ENCODE measurements around the gene DXO.

DNA sequence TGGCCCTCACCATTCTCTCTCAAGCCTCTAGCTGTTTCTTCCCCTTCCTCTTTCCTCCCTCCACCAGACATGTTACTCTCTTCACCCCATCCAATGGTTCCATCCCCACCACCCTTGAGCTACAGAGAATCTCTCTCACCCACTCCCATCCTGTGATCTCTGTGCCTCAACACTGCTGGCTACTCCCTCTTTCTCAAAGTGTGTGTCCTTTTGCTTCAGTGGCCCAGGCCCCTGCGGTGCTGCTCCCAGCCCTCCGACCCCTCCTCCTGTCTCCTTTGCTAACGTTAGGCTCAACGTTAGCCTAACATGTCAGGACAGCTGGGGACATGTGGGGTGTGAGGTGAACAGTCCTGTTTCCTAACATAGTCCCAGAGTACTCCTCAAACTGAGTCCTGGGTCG, 19.0 kb downstream of the DXO start:
- TF ChIP-seq, protein P1, sequence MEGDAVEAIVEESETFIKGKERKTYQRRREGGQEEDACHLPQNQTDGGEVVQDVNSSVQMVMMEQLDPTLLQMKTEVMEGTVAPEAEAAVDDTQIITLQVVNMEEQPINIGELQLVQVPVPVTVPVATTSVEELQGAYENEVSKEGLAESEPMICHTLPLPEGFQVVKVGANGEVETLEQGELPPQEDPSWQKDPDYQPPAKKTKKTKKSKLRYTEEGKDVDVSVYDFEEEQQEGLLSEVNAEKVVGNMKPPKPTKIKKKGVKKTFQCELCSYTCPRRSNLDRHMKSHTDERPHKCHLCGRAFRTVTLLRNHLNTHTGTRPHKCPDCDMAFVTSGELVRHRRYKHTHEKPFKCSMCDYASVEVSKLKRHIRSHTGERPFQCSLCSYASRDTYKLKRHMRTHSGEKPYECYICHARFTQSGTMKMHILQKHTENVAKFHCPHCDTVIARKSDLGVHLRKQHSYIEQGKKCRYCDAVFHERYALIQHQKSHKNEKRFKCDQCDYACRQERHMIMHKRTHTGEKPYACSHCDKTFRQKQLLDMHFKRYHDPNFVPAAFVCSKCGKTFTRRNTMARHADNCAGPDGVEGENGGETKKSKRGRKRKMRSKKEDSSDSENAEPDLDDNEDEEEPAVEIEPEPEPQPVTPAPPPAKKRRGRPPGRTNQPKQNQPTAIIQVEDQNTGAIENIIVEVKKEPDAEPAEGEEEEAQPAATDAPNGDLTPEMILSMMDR (IDR thresholded peaks at IDR 0.05), result no peak
- TF ChIP-seq, protein P2, sequence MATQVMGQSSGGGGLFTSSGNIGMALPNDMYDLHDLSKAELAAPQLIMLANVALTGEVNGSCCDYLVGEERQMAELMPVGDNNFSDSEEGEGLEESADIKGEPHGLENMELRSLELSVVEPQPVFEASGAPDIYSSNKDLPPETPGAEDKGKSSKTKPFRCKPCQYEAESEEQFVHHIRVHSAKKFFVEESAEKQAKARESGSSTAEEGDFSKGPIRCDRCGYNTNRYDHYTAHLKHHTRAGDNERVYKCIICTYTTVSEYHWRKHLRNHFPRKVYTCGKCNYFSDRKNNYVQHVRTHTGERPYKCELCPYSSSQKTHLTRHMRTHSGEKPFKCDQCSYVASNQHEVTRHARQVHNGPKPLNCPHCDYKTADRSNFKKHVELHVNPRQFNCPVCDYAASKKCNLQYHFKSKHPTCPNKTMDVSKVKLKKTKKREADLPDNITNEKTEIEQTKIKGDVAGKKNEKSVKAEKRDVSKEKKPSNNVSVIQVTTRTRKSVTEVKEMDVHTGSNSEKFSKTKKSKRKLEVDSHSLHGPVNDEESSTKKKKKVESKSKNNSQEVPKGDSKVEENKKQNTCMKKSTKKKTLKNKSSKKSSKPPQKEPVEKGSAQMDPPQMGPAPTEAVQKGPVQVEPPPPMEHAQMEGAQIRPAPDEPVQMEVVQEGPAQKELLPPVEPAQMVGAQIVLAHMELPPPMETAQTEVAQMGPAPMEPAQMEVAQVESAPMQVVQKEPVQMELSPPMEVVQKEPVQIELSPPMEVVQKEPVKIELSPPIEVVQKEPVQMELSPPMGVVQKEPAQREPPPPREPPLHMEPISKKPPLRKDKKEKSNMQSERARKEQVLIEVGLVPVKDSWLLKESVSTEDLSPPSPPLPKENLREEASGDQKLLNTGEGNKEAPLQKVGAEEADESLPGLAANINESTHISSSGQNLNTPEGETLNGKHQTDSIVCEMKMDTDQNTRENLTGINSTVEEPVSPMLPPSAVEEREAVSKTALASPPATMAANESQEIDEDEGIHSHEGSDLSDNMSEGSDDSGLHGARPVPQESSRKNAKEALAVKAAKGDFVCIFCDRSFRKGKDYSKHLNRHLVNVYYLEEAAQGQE (IDR thresholded peaks at IDR 0.05; ENCODE audit: insufficient read depth in 1 of 2, low read depth in 2 of 2, low read length in 1 of 2), result no peak
- TF ChIP-seq SIN3A (IDR thresholded peaks at IDR 0.05; ENCODE audit: borderline replicate concordance, insufficient read depth, low read depth, low read length), result no peak
